Breast epithelium (tissue), 4 donors: Measurements from ENCODE around the gene PDSS1. TPM values are rescaled to one million over a fixed set of nuclear protein-coding genes. Genes with fewer than 3 reads are reported as not detected.
"Not testable (repeated sequence)": the region's sequence is repeated elsewhere in the genome, so short reads cannot be mapped to it uniquely, and the experiment has no call there.

Experiments used
- DNase-seq, 2 donors: peaks; one replicate each; pipeline ENCODE4 v3.0.0-alpha.2; 2019; ENCODE audit warnings: low spot score in 2 of 2
- H3K27ac ChIP-seq, 2 donors: fragments of 200-600 bp; sonication (generic) in 1 of 2; one replicate each; pipeline ENCODE4 v1.5.1; 2016 to 2019; ENCODE audit warnings: mild to moderate bottlenecking in 1 of 2
- H3K27me3 ChIP-seq, 2 donors: fragments of 200-600 bp; sonication (generic) in 1 of 2; one replicate each; pipeline versions ENCODE4 v1.5.1 to v1.6.0; 2017 to 2019; ENCODE audit warnings: control low read depth in 1 of 2, mild to moderate bottlenecking in 1 of 2
- H3K36me3 ChIP-seq: fragments of 200-600 bp; one replicate; pipeline ENCODE4 v1.5.1; 2019
- H3K4me1 ChIP-seq, 2 donors: fragments of 200-600 bp; sonication (generic); one replicate each; pipeline ENCODE4 v1.5.1; 2016 to 2019; ENCODE audit warnings: control low read depth in 1 of 2
- H3K4me3 ChIP-seq, 3 donors: fragments of 200-600 bp; sonication (generic); 1 replicate in 2 of 3; 2 replicates in 1 of 3; pipeline ENCODE4 v1.5.1; 2016 to 2019; ENCODE audit warnings: mild to moderate bottlenecking in 3 of 3, moderate library complexity in 2 of 3
- H3K9me3 ChIP-seq, 2 donors: fragments of 200-600 bp; sonication (generic) in 1 of 2; one replicate each; pipeline ENCODE4 v1.5.1; 2016 to 2019; ENCODE audit warnings: control low read depth in 1 of 2
- POLR2A ChIP-seq: fragments of 450-650 bp; IDR thresholded peaks from one replicate; pipeline ENCODE4 v1.6.1; 2016; ENCODE audit warnings: antibody characterized with exemption, mild to moderate bottlenecking, moderate library complexity
- POLR2AphosphoS5 ChIP-seq, 3 donors: sonication (generic); formaldehyde crosslinking; IDR thresholded peaks; one replicate each; pipeline ENCODE4 v1.6.1; 2017; ENCODE audit warnings: antibody characterized with exemption in 3 of 3
- intact Hi-C: fragments of 100-400 bp; cut with DNase I; formaldehyde crosslinking; loops from one replicate; pipeline ENCODE4 v1.15.1; 2023; ENCODE audit warnings: low total_unique reads
- total RNA-seq, 3 donors: library from RNA; depleted of rRNA; stranded (reverse); fragments of >200 nt; gene quantifications; one replicate each; pipeline ENCODE4 v1.1.0, GENCODE V29; 2016
- TF ChIP-seq, protein P1 (sequence below), 3 donors: fragments of 450-650 bp; IDR thresholded peaks; one replicate each; pipeline ENCODE4 v1.5.1; 2016 to 2017; ENCODE audit warnings: antibody characterized with exemption in 3 of 3, mild to moderate bottlenecking in 3 of 3, moderate library complexity in 3 of 3

PDSS1 gene
- total RNA-seq, 3 donors from 2014 or later: 2.7 to 8.2 (median 7.8) TPM

DNA sequence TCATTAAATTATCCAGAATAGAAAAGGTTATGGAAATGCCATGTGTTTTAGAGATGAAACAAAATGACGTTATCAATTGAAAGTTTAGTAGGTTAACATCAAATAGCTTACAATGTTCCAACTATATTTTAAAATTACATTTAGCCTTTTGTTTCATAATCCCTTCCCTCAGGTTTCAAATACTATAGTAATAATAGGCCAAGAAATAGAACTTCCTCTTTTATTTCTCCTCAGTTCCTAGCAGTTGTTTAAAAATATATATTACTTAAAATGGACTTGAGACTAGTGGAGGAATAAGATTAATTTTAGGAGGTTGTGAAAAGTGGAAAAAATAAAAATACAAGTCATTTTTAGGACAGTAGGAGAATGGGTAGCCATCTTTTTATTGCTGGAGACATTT, 16.4 kb upstream of the PDSS1 start:
- Histone ChIP-seq H3K9me3 (no peaks in the 10 kb centered on the region), H3K4me3 (no peak overlapping the region), H3K27ac (no peak overlapping the region), H3K4me1 (no peaks in the 10 kb centered on the region), H3K36me3 (no peaks in the 10 kb centered on the region), H3K27me3 (no peaks in the 10 kb centered on the region)
- intact Hi-C loops: no loop called here
- TF ChIP-seq, protein P1, sequence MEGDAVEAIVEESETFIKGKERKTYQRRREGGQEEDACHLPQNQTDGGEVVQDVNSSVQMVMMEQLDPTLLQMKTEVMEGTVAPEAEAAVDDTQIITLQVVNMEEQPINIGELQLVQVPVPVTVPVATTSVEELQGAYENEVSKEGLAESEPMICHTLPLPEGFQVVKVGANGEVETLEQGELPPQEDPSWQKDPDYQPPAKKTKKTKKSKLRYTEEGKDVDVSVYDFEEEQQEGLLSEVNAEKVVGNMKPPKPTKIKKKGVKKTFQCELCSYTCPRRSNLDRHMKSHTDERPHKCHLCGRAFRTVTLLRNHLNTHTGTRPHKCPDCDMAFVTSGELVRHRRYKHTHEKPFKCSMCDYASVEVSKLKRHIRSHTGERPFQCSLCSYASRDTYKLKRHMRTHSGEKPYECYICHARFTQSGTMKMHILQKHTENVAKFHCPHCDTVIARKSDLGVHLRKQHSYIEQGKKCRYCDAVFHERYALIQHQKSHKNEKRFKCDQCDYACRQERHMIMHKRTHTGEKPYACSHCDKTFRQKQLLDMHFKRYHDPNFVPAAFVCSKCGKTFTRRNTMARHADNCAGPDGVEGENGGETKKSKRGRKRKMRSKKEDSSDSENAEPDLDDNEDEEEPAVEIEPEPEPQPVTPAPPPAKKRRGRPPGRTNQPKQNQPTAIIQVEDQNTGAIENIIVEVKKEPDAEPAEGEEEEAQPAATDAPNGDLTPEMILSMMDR (IDR thresholded peaks at IDR 0.05): no peak
- no peak for TF ChIP-seq POLR2AphosphoS5 (IDR thresholded peaks at IDR 0.05)
- TF ChIP-seq POLR2A: no peak
- no peak for DNase-seq

DNA sequence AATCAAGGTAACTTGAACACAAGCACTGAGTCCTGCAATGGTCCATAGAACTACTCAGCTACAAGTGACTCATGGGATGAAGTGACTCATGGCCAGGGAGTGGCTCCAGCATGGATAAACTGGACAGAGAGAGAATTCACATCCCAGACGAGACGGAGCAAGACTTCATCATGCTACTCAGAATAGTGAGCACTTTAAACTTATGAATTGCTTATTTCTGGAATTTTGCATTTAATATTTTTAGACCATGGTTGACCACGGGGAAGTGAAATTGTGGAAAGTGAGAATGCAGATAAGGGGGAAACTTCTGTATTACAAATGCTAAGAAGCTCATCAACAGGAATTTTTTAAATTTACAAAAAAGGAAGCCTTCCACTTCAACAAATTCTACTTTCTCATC, 15.5 kb upstream of the PDSS1 start:
- H3K36me3 ChIP-seq, H3K27ac ChIP-seq, H3K4me3 ChIP-seq, H3K9me3 ChIP-seq, DNase-seq, H3K27me3 ChIP-seq, intact Hi-C loops, H3K4me1 ChIP-seq: not testable (repeated sequence)

DNA sequence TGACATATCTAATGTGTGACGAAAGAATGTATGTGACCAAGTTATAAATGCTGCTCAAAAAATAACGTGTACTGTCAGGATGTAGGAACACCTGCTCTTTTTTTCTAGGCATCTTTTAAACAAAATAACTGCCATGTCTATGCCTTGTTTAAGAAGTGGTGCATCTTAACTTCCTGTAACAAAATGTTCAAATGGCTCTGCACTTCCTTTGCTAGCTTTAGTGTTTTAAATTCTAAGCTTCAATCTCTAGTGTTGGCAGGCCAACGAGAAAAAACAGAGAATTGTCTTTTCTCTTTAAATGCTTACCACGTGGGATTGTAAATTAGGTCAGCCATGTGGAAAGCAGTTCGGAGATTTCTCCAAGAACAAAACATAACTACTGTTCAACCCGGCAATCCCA, 14.6 kb upstream of the PDSS1 start:
- Histone ChIP-seq H3K4me3 (no peak overlapping the region), H3K9me3 (no peaks in the 10 kb centered on the region), H3K36me3 (no peaks in the 10 kb centered on the region), H3K4me1 (no peaks in the 10 kb centered on the region), H3K27ac (no peak overlapping the region), H3K27me3 (no peaks in the 10 kb centered on the region)
- intact Hi-C loops: no loop called here
- TF ChIP-seq POLR2AphosphoS5 (IDR thresholded peaks at IDR 0.05): no peak
- TF ChIP-seq, protein P1 (IDR thresholded peaks at IDR 0.05): no peak
- TF ChIP-seq POLR2A: no peak
- DNase-seq: no peak

DNA sequence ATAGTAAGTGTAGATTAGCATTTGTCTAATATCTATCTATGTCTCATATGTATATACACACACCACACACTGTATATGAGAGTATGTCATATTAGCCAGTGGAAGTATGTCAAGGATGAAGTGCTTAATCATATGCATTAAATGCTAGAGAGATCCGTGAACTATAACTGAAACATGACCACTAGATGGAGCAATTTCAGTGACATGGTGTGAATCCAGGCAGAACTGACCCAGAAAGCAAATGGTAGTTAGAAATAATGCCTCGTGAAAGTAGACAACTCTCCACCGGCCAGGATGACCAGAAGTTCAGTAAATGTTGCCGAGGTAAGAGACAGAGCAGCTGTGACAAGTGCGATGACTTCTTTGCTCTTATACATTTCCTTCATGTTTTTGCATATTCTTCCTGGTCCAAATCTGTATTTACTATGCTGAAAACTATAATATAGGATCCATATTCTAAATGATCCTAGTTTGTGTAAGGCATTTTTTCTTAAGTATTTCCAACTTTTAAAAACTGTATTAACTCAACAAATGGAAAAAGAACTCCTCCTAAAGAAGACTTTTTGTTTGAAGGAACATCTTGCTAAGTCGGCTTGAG, 12.7 kb upstream of the PDSS1 start:
- H3K9me3 ChIP-seq, H3K27me3 ChIP-seq, H3K27ac ChIP-seq, DNase-seq, intact Hi-C loops, H3K4me3 ChIP-seq, H3K36me3 ChIP-seq, H3K4me1 ChIP-seq: not testable (repeated sequence)
- TF ChIP-seq, protein P1 (IDR thresholded peaks at IDR 0.05): peak in 1 of 3 donors; percentile 33

DNA sequence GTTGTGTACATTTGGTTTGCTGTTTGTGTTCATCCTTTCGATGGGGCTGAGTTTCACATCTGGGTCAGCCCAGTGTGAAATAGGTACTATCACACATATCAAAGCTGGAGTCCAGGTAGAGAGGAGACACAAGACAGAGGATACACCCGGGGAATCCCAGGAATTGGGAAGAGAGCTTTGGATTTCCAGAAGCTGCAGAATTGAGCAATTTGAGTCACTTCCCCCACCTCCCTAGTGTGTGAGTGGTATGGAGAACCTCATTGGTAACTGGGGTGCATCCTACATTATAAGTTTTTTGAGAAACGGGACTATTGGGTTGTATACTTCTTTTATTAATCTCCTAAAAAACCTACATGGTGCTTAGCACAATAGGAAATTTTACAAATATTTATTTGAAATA, 12.1 kb upstream of the PDSS1 start:
- Histone ChIP-seq H3K4me1 (no peaks in the 10 kb centered on the region), H3K9me3 (no peaks in the 10 kb centered on the region), H3K4me3 (no peak overlapping the region), H3K36me3 (no peaks in the 10 kb centered on the region), H3K27me3 (no peaks in the 10 kb centered on the region), H3K27ac (no peak overlapping the region)
- intact Hi-C loops: no loop called here
- TF ChIP-seq, protein P1 (IDR thresholded peaks at IDR 0.05): no peak
- DNase-seq: no peak

DNA sequence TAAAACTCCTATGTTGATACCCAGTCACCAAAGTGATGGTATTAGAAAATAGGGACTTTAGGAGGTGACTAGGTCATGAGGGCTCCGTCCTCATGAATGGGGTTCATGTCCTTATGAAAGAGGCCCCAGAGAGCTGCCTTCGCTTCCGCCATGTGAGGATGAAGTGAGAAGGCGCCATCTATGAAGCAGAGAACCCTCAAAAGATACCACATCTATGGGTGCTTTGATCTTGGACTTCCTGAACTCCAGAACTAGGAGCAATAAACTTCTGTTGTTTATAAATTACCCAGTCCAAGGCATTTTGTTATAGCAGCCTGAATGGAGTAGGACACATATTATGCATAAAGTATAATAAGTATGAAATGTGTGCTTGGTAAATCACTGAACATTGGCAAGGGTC, 8.1 kb upstream of the PDSS1 start:
- Histone ChIP-seq H3K9me3 (no peaks in the 10 kb centered on the region), H3K36me3 (no peaks in the 10 kb centered on the region), H3K27ac (no peak overlapping the region), H3K4me3 (no peak overlapping the region), H3K27me3 (no peaks in the 10 kb centered on the region), H3K4me1 (no peaks in the 10 kb centered on the region)
- no peak for DNase-seq
- intact Hi-C loops: no loop called here
- TF ChIP-seq POLR2AphosphoS5 (IDR thresholded peaks at IDR 0.05) (no peak), POLR2A (no peak)
- TF ChIP-seq, protein P1 (IDR thresholded peaks at IDR 0.05): no peak
